ENCODE data around the gene TUFM. TPM values are rescaled to one million over a fixed set of nuclear protein-coding genes. Genes with fewer than 3 reads are reported as not detected.
A peak's percentile ranks its signal among the peaks of the same experiment; 100 is the strongest.

The TUFM gene
- 342 and 448 TPM in 2 replicates for total RNA-seq (2021)
- Bru-seq, nascent RNA: percentile 91 among the genes with signal in this experiment
- BruChase-seq, experiment 1, labeled RNA remaining after a 2-hour chase: percentile 95 among the genes with signal in this experiment
- percentile 98 among the genes with signal in this experiment for BruChase-seq, experiment 2, labeled RNA remaining after a 6-hour chase
- long read RNA-seq, transcript TUFM-201 (10 exons, 2,071 nt): major isoform, 780 of 867 reads
- long read RNA-seq, partial matches to known transcripts: 23 of 867 reads
- long read RNA-seq, other reads (novel, unspliced or antisense): 62 of 867 reads

DNA sequence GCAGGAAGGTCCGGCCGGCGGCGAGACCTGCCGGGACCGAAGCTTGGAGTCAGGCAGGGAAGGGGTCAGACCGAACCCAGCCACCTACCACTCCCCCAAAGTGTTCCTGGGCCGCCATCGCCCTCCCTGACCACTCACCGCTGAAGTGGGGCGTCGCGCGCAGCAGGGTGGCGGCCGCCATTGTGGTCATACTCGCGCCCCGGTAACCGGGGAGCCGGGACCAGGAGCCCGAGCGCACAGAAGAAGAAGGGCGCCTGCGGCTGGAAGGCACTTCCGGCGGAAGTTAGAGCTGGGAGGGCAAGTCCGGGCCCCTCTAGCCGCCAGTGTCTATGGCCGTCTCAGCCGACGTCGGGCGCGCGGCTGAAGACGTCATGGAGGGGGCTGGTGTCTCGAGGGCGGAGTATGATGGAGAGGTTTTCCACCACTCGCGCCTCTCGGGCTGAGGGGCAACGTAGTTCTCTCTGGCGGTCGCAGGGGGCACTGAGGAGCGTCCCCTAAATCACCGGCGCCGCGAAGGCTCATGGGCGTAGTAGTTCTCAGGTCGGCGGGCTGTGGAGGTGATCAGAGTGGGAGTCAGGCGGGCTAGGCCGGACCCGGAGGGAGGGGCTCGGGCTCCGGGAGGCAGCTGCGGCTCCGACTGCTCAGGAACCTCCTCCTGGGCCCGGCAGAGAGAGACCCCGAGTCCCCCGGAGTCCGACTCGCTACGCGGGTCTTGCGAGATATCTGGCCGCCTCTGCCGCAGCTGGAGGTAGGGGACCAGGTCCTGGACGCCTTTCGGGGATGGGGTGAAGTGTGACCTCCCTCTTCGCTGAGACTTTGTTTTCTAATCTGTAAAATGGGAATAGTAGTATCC is at the start of gene TUFM:
Gene TUFM (minus strand): TSS at position 269 of the 853 bp plus-strand sequence. CDS start 79 bp downstream, at position 190.
- TF ChIP-seq EZH2 (IDR thresholded peaks at IDR 0.05; ENCODE audit: low read depth): no peak
- TF ChIP-seq, protein P1, sequence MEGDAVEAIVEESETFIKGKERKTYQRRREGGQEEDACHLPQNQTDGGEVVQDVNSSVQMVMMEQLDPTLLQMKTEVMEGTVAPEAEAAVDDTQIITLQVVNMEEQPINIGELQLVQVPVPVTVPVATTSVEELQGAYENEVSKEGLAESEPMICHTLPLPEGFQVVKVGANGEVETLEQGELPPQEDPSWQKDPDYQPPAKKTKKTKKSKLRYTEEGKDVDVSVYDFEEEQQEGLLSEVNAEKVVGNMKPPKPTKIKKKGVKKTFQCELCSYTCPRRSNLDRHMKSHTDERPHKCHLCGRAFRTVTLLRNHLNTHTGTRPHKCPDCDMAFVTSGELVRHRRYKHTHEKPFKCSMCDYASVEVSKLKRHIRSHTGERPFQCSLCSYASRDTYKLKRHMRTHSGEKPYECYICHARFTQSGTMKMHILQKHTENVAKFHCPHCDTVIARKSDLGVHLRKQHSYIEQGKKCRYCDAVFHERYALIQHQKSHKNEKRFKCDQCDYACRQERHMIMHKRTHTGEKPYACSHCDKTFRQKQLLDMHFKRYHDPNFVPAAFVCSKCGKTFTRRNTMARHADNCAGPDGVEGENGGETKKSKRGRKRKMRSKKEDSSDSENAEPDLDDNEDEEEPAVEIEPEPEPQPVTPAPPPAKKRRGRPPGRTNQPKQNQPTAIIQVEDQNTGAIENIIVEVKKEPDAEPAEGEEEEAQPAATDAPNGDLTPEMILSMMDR (conservative IDR thresholded peaks at IDR 0.05): peak; percentile 69
- Histone ChIP-seq H3K9me3 (ENCODE audit: insufficient read depth, low read depth) (no peaks in the 10 kb centered on the region), H3K79me2 (ENCODE audit: low read depth) (peaks cover 33% of the 10 kb centered on the region), H3K4me1 (replicated peaks; ENCODE audit: insufficient read depth) (peaks cover 8% of the 10 kb centered on the region), H3K9me2 (ENCODE audit: insufficient read depth) (no peaks in the 10 kb centered on the region), H3K4me2 (peak within 1 kb of the TSS; percentile 84), H3K36me3 (ENCODE audit: low read depth) (peaks cover 20% of the 10 kb centered on the region; the same call in 1 of the 2 replicates), H3K4me3 (peak within 1 kb of the TSS; percentile 89), H3F3A (ENCODE audit: insufficient read depth, low read depth) (peaks cover 37% of the 10 kb centered on the region; the same call in 1 of the 2 replicates), H2AFZ (peak within 1 kb of the TSS; percentile 82), H3K27me3 (ENCODE audit: insufficient read depth, low read depth) (no peaks in the 10 kb centered on the region), H4K20me1 (ENCODE audit: insufficient read depth) (peaks cover 12% of the 10 kb centered on the region), H3K27ac (peak within 1 kb of the TSS; percentile 35)
- BruUV-seq (replicated peaks): no TSS peak
- peak; percentile 97 to 99 for DNase-seq
- ChIA-PET CTCF (interaction anchor here (0.9 to 1.0 kb wide), 2 partner anchors 25 to 99 kb away, joined by 3 to 5 read pairs; no protein-coding TSS in a partner anchor), POLR2A (ENCODE audit: unreplicated experiment) (interaction anchor here (0.6 to 2.5 kb wide), 6 partner anchors 13 to 1279 kb away, joined by 3 to 29 read pairs (median 4); partner anchors contain the start of genes ATXN2L, NFATC2IP and SH2B1)
- intact Hi-C loops (cut with micrococcal nuclease; ENCODE audit: unreplicated experiment): loop anchor here (1.0 kb wide), 4 partner anchors 17 to 99 kb away; partner anchors contain the start of genes RABEP2 and SH2B1

- no peaks in the 10 kb centered on the region; the same call in 1 of the 2 replicates for H4K20me1 ChIP-seq (ENCODE audit: insufficient read depth)
- intact Hi-C loops (cut with micrococcal nuclease; ENCODE audit: unreplicated experiment): no loop called here
- H3K4me3 ChIP-seq: no peak overlapping the region
- TF ChIP-seq, protein P1 (conservative IDR thresholded peaks at IDR 0.05): no peak
- no peak for TF ChIP-seq EZH2 (IDR thresholded peaks at IDR 0.05; ENCODE audit: low read depth)
- no peaks in the 10 kb centered on the region for H3K9me2 ChIP-seq (ENCODE audit: insufficient read depth)
- no peak overlapping the region for H3K27ac ChIP-seq
- H3K4me2 ChIP-seq: no peak overlapping the region
- no TSS peak for BruUV-seq (replicated peaks)
- H3F3A ChIP-seq (ENCODE audit: insufficient read depth, low read depth): no peaks in the 10 kb centered on the region; the same call in 1 of the 2 replicates
- no peaks in the 10 kb centered on the region for H3K4me1 ChIP-seq (replicated peaks; ENCODE audit: insufficient read depth)
- ChIA-PET CTCF (no interaction called here), POLR2A (ENCODE audit: unreplicated experiment) (no interaction called here)
- no peaks in the 10 kb centered on the region for H3K79me2 ChIP-seq (ENCODE audit: low read depth)
- H2AFZ ChIP-seq: no peak overlapping the region
- no peak for DNase-seq
- H3K9me3 ChIP-seq (ENCODE audit: insufficient read depth, low read depth): no peaks in the 10 kb centered on the region
- H3K27me3 ChIP-seq (ENCODE audit: insufficient read depth, low read depth): no peaks in the 10 kb centered on the region
- no peaks in the 10 kb centered on the region for H3K36me3 ChIP-seq (ENCODE audit: low read depth)
These were observed 49.5 kb upstream of the TUFM start for GRCh38 chr16:28895609-28896008.

DNA sequence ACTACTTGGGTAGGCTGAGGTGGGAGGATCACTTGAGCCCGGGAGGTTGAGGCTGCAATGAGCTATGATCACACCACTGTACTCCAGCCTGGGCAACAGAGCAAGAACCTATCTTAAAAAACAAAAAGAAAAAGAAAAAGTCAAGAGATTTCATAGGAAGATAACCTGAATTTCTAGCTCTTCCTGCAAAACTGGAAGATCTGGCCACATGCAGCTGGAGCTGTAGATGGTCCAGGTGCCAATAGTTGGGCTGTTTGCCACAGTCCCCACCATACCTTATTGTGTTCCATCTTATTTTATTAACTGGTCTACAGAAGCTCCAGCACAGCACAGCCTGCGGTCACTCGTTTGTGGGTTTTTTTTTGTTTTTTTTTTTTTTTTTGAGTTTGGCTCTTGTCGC is 47.1 kb upstream of the TUFM start:
- Histone ChIP-seq H3K27me3 (ENCODE audit: insufficient read depth, low read depth) (no peaks in the 10 kb centered on the region), H3K36me3 (ENCODE audit: low read depth) (no peaks in the 10 kb centered on the region), H3K4me3 (no peak overlapping the region), H3K4me1 (replicated peaks; ENCODE audit: insufficient read depth) (no peaks in the 10 kb centered on the region), H4K20me1 (ENCODE audit: insufficient read depth) (no peaks in the 10 kb centered on the region; the same call in 1 of the 2 replicates), H2AFZ (no peak overlapping the region), H3K9me2 (ENCODE audit: insufficient read depth) (no peaks in the 10 kb centered on the region), H3K79me2 (ENCODE audit: low read depth) (no peaks in the 10 kb centered on the region), H3K4me2 (no peak overlapping the region), H3F3A (ENCODE audit: insufficient read depth, low read depth) (no peaks in the 10 kb centered on the region; the same call in 1 of the 2 replicates), H3K27ac (no peak overlapping the region), H3K9me3 (ENCODE audit: insufficient read depth, low read depth) (no peaks in the 10 kb centered on the region)
- DNase-seq: no peak
- ChIA-PET POLR2A (ENCODE audit: unreplicated experiment) (interaction anchor here (0.6 kb wide), 1 partner anchor 30 kb away, joined by 4 read pairs; no protein-coding TSS in a partner anchor), CTCF (interaction anchor here (0.5 to 0.7 kb wide), 2 partner anchors 45 to 57 kb away, joined by 9 to 10 read pairs; partner anchors contain the start of gene NFATC2IP)
- BruUV-seq (replicated peaks): no TSS peak
- no peak for TF ChIP-seq EZH2 (IDR thresholded peaks at IDR 0.05; ENCODE audit: low read depth)
- TF ChIP-seq, protein P1 (conservative IDR thresholded peaks at IDR 0.05): no peak
- intact Hi-C loops (cut with micrococcal nuclease; ENCODE audit: unreplicated experiment): no loop called here

All from PC-9 (cell line).